SK-N-SH treated with all-trans-retinoic acid at 6 μM for 48 hours (cell line): ENCODE data around the gene CPB1.
A peak's percentile ranks its signal among the peaks of the same experiment; 100 is the strongest.

Experiments
- ATAC-seq: fragments of 200-7000 bp; cut with Tn5 transposase; 3 replicates; pipeline ENCODE4 v1.9.1; 2020; ENCODE audit warnings: mild to moderate bottlenecking, moderate library complexity
- ARNTL ChIP-seq: fragments of 450-650 bp; formaldehyde crosslinking; IDR thresholded peaks from 2 replicates; pipeline ENCODE4 v1.5.0; 2020; ENCODE audit warnings: low read depth, mild to moderate bottlenecking, moderate library complexity, borderline replicate concordance
- BACH2 ChIP-seq: fragments of 250-450 bp; sonication (Bioruptor Pico); IDR thresholded peaks from 2 replicates; pipeline ENCODE4 v1.9.0; 2021; ENCODE audit warnings: mild to moderate bottlenecking, borderline replicate concordance
- CSDC2 ChIP-seq: fragments of 250-450 bp; sonication (Bioruptor Pico); IDR thresholded peaks from 2 replicates; pipeline ENCODE4 v1.5.0; 2020; ENCODE audit warnings: mild to moderate bottlenecking, moderate library complexity
- ESRRG ChIP-seq: fragments of 250-450 bp; sonication (Bioruptor Pico); IDR thresholded peaks from 2 replicates; pipeline ENCODE4 v1.6.1; 2021; ENCODE audit warnings: mild to moderate bottlenecking
- ISL1 ChIP-seq: fragments of 250-450 bp; sonication (Bioruptor Pico); IDR thresholded peaks from 2 replicates; pipeline ENCODE4 v2.1.2; 2022; ENCODE audit warnings: mild to moderate bottlenecking, moderate library complexity
- OSR1 ChIP-seq: fragments of 250-450 bp; sonication (Bioruptor Pico); IDR thresholded peaks from 2 replicates; pipeline ENCODE4 v1.8.0; 2022; ENCODE audit warnings: moderate library complexity, mild to moderate bottlenecking, inconsistent platforms
- PATZ1 ChIP-seq: fragments of 250-450 bp; sonication (Bioruptor Pico); IDR thresholded peaks from 2 replicates; pipeline ENCODE4 v1.8.0; 2020; ENCODE audit warnings: mild to moderate bottlenecking, moderate library complexity, borderline replicate concordance
- POU6F1 ChIP-seq: fragments of 250-450 bp; sonication (Bioruptor Pico); IDR thresholded peaks from 2 replicates; pipeline ENCODE4 v1.8.0; 2021; ENCODE audit warnings: low read depth, mild to moderate bottlenecking, moderate library complexity, borderline replicate concordance
- PPARA ChIP-seq: fragments of 250-450 bp; sonication (Bioruptor Pico); IDR thresholded peaks from 2 replicates; pipeline ENCODE4 v1.5.0; 2020; ENCODE audit warnings: mild to moderate bottlenecking, borderline replicate concordance
- RARB ChIP-seq: fragments of 250-450 bp; sonication (Bioruptor Pico); IDR thresholded peaks from 2 replicates; pipeline ENCODE4 v1.8.0; 2021; ENCODE audit warnings: mild to moderate bottlenecking, moderate library complexity
- SNAI2 ChIP-seq: fragments of 250-450 bp; sonication (Bioruptor Pico); IDR thresholded peaks from 2 replicates; pipeline ENCODE4 v1.5.0; 2020; ENCODE audit warnings: mild to moderate bottlenecking, moderate library complexity
- TCF4 ChIP-seq: fragments of 250-450 bp; sonication (Bioruptor Pico); IDR thresholded peaks from 2 replicates; pipeline ENCODE4 v1.8.0; 2021; ENCODE audit warnings: mild to moderate bottlenecking, moderate library complexity, borderline replicate concordance
- TOX ChIP-seq: fragments of 250-450 bp; sonication (Bioruptor Pico); IDR thresholded peaks from 2 replicates; pipeline ENCODE4 v1.8.0; 2021; ENCODE audit warnings: mild to moderate bottlenecking, moderate library complexity, borderline replicate concordance
- ZC3H10 ChIP-seq: fragments of 250-450 bp; sonication (Bioruptor Pico); IDR thresholded peaks from 2 replicates; pipeline ENCODE4 v1.5.1; 2021; ENCODE audit warnings: mild to moderate bottlenecking, moderate library complexity
- ZFP3 ChIP-seq: fragments of 250-450 bp; sonication (Bioruptor Pico); IDR thresholded peaks from 2 replicates; pipeline ENCODE4 v1.5.0; 2020; ENCODE audit warnings: mild to moderate bottlenecking, moderate library complexity
- ZFP30 ChIP-seq: fragments of 450-650 bp; formaldehyde crosslinking; IDR thresholded peaks from 2 replicates; pipeline ENCODE4 v1.5.0; 2022; ENCODE audit warnings: mild to moderate bottlenecking, moderate library complexity
- ZNF70 ChIP-seq: fragments of 450-650 bp; formaldehyde crosslinking; IDR thresholded peaks from 2 replicates; pipeline ENCODE4 v1.5.0; 2020; ENCODE audit warnings: mild to moderate bottlenecking, moderate library complexity
- ZNF8 ChIP-seq: fragments of 450-650 bp; formaldehyde crosslinking; IDR thresholded peaks from 2 replicates; pipeline ENCODE4 v1.5.0; 2020; ENCODE audit warnings: mild to moderate bottlenecking, moderate library complexity
- TF ChIP-seq, protein P1 (sequence below): fragments of 250-450 bp; sonication (Bioruptor Pico); IDR thresholded peaks from 2 replicates; pipeline ENCODE4 v1.5.0; 2020; ENCODE audit warnings: mild to moderate bottlenecking, moderate library complexity
- TF ChIP-seq, protein P2 (sequence below): fragments of 250-450 bp; sonication (Bioruptor Pico); IDR thresholded peaks from 2 replicates; pipeline ENCODE4 v1.5.1; 2020; ENCODE audit warnings: low read depth, mild to moderate bottlenecking, moderate library complexity

Gene CPB1

GRCh38 chr3:148800414-148800813 lies 27.2 kb upstream of the CPB1 start:
- ATAC-seq = no peak
- TF ChIP-seq ZC3H10 (CRISPR knock-in tag) (no peak), OSR1 (CRISPR knock-in tag) (no peak), ESRRG (CRISPR knock-in tag) (no peak), ZFP3 (CRISPR knock-in tag) (no peak), PATZ1 (no peak), ZNF8 (CRISPR knock-in tag) (no peak), SNAI2 (no peak), BACH2 (CRISPR knock-in tag) (no peak), POU6F1 (CRISPR knock-in tag) (no peak), TOX (no peak), ZNF70 (CRISPR knock-in tag) (no peak), CSDC2 (CRISPR knock-in tag) (no peak), ZFP30 (CRISPR knock-in tag) (no peak), ISL1 (CRISPR knock-in tag) (no peak), TCF4 (no peak)
- TF ChIP-seq, protein P1, sequence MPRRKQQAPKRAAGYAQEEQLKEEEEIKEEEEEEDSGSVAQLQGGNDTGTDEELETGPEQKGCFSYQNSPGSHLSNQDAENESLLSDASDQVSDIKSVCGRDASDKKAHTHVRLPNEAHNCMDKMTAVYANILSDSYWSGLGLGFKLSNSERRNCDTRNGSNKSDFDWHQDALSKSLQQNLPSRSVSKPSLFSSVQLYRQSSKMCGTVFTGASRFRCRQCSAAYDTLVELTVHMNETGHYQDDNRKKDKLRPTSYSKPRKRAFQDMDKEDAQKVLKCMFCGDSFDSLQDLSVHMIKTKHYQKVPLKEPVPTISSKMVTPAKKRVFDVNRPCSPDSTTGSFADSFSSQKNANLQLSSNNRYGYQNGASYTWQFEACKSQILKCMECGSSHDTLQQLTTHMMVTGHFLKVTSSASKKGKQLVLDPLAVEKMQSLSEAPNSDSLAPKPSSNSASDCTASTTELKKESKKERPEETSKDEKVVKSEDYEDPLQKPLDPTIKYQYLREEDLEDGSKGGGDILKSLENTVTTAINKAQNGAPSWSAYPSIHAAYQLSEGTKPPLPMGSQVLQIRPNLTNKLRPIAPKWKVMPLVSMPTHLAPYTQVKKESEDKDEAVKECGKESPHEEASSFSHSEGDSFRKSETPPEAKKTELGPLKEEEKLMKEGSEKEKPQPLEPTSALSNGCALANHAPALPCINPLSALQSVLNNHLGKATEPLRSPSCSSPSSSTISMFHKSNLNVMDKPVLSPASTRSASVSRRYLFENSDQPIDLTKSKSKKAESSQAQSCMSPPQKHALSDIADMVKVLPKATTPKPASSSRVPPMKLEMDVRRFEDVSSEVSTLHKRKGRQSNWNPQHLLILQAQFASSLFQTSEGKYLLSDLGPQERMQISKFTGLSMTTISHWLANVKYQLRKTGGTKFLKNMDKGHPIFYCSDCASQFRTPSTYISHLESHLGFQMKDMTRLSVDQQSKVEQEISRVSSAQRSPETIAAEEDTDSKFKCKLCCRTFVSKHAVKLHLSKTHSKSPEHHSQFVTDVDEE (CRISPR knock-in tag) = no peak
- TF ChIP-seq, protein P2, sequence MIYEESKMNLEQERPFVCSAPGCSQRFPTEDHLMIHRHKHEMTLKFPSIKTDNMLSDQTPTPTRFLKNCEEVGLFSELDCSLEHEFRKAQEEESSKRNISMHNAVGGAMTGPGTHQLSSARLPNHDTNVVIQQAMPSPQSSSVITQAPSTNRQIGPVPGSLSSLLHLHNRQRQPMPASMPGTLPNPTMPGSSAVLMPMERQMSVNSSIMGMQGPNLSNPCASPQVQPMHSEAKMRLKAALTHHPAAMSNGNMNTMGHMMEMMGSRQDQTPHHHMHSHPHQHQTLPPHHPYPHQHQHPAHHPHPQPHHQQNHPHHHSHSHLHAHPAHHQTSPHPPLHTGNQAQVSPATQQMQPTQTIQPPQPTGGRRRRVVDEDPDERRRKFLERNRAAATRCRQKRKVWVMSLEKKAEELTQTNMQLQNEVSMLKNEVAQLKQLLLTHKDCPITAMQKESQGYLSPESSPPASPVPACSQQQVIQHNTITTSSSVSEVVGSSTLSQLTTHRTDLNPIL = no peak
- TF ChIP-seq, all 23 proteins: peak for 0

DNA sequence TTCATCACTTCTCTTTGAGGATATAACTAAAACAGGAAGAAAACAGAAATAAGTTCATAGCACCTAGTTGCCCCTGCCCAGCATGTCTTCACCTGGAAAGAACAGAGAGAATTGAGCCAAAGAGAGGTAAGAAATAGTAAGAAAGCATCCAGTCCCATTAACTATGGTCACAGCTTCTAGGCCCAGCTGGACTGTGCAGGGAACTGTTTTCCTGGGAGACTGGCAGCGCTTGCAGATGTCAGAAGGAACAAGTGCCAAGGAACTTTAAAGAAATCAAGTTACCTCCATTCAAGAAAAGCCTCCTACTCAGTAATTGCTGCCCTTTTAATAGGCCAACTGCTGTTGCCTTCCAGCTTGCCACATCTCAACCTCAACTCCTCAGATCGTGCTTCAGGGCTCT lies 17.8 kb upstream of the CPB1 start:
- no peak for TF ChIP-seq TCF4
- no peak for TF ChIP-seq ZC3H10 (CRISPR knock-in tag)
- TF ChIP-seq, protein P2 = no peak
- no peak for TF ChIP-seq ZNF70 (CRISPR knock-in tag)
- no peak for TF ChIP-seq RARB (CRISPR knock-in tag)
- no peak for TF ChIP-seq ZFP3 (CRISPR knock-in tag)
- ATAC-seq = no peak

DNA sequence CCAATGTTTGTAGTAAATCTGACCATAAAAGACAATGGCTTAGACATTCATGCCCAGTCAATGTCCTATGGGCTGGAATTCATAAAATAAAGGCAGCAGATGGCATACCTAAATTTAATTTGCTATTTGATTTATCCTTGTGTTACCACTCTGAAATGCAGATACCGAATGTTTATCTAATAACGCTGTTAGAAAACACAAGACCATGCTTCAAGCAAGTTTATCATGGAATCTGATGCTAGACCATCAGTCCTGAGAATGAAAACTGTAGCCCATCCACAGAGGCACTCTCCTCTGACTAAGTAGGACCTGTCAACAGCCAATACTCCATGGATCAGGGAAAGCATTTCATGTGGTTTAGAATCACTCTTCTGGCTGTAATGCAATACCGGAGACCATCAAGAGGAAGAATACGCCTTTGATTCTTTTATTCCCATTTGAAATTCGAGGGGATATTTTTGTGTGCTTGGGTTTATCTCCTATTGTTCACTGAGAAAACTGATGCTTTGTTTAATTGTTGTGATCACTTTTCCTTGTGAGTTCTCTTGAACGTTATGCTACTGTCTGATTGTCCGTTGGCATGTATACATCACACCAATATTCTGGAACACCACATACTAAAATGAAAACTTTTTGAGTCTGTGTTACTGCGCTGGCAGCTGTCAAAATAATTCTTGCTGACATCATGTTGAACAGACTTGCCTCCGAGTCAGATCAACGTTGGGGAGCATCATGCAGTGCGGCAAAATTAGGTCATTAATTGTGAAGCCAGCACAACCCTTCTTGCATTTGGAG lies 12.1 kb upstream of the CPB1 start:
- ATAC-seq = peak; percentile 80
- TF ChIP-seq ZNF8 (CRISPR knock-in tag) (no peak), TCF4 (peak; percentile 88), OSR1 (CRISPR knock-in tag) (no peak), CSDC2 (CRISPR knock-in tag) (no peak), ARNTL (CRISPR knock-in tag) (no peak), PPARA (CRISPR knock-in tag) (no peak; the same call in 1 of the 2 replicates), POU6F1 (CRISPR knock-in tag) (no peak), BACH2 (CRISPR knock-in tag) (no peak), TOX (no peak)
- TF ChIP-seq, protein P1 (CRISPR knock-in tag) = peak; percentile 86
- TF ChIP-seq, all 23 proteins: peak for 2
